Astrocyte (in vitro differentiated cells and primary cell): ENCODE data around the gene ARHGAP21.

Source experiments
- EZH2 ChIP-seq: IDR thresholded peaks from 2 replicates; pipeline ENCODE4 v1.6.1; 2012; ENCODE audit warnings: mild to moderate bottlenecking, low read length, inconsistent platforms; ENCODE audit not compliant: insufficient read depth
- TF ChIP-seq, protein P1 (sequence below): IDR thresholded peaks from 2 replicates; pipeline ENCODE4 v1.5.1; 2011; ENCODE audit warnings: low read depth, mild to moderate bottlenecking, inconsistent platforms, low read length, moderate library complexity; ENCODE audit not compliant: insufficient read depth

DNA sequence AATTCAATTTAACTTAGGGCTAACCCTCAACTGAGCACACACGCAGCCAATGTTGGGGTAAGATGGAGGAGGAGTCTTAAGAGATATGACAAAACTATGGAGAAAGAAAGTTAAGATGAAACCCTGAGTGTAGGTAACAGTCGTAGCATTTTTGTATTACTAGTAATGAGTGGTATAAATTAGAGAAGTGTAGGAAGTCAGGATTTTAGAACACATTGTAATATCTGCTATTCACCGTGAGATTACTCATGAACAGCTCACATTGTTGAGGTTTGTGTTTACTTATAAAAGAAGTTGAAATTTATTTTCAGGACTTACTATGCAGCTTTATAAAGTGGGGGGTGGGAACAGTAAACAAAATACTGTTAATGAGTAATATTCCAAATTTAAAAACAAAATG is 107.2 kb downstream of the ARHGAP21 start:
- TF ChIP-seq, protein P1, sequence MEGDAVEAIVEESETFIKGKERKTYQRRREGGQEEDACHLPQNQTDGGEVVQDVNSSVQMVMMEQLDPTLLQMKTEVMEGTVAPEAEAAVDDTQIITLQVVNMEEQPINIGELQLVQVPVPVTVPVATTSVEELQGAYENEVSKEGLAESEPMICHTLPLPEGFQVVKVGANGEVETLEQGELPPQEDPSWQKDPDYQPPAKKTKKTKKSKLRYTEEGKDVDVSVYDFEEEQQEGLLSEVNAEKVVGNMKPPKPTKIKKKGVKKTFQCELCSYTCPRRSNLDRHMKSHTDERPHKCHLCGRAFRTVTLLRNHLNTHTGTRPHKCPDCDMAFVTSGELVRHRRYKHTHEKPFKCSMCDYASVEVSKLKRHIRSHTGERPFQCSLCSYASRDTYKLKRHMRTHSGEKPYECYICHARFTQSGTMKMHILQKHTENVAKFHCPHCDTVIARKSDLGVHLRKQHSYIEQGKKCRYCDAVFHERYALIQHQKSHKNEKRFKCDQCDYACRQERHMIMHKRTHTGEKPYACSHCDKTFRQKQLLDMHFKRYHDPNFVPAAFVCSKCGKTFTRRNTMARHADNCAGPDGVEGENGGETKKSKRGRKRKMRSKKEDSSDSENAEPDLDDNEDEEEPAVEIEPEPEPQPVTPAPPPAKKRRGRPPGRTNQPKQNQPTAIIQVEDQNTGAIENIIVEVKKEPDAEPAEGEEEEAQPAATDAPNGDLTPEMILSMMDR = no peak
- no peak for TF ChIP-seq EZH2
